Bronchial epithelial cell (primary cell): Measurements from ENCODE around the gene HDGF. TPM values are rescaled to one million over a fixed set of nuclear protein-coding genes. Genes with fewer than 3 reads are reported as not detected.

Experiments
- DNase-seq: peaks from one replicate; pipeline ENCODE4 v3.0.0-alpha.2; 2010; ENCODE audit warnings: low read depth
- FAIRE-seq: peaks from 2 replicates; lab custom pipeline; 2011; peaks lifted over from hg19 to GRCh38; lab: Jason Lieb, UNC
- H3K27me3 ChIP-seq: 2 replicates; pipeline ENCODE4 v1.5.1; 2011; ENCODE audit warnings: low read length; ENCODE audit not compliant: control insufficient read depth, insufficient read depth
- H3K36me3 ChIP-seq: 2 replicates; pipeline ENCODE4 v1.5.1; 2011; ENCODE audit warnings: low read length; ENCODE audit not compliant: control insufficient read depth, insufficient read depth
- H3K4me3 ChIP-seq: 2 replicates; pipeline ENCODE4 v1.5.1; 2011; ENCODE audit warnings: mild to moderate bottlenecking, low read depth, low read length, control low read depth
- total RNA-seq: library from RNA; depleted of rRNA; stranded (reverse); fragments of >200 nt; gene quantifications from 2 replicates; pipeline ENCODE4 v1.2.1, GENCODE V29; 2014
- TF ChIP-seq, protein P1 (sequence below): IDR thresholded peaks from 2 replicates; pipeline ENCODE4 v1.5.1; 2011; ENCODE audit warnings: mild to moderate bottlenecking, moderate library complexity, low read length, control low read depth, inconsistent platforms; ENCODE audit not compliant: insufficient read depth, severe bottlenecking

HDGF gene
- 163 and 225 TPM in 2 replicates for total RNA-seq

DNA sequence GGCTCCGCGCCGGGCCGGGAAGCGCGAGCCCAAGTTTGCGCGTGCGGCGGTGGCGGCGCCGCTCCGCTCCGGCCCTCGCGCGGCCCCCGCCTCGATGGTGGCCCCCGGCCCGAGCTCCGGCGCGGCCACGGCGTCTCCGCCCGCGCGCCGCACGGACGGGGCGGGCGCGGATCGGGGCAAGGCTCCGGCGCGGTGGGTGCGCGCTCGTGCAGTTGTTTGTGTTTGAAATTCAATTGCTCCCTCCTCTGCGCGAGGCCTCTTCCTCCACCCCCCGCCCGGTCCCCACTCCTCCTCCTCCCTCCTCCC lies at the start of gene HDGF:
HDGF (minus strand) TSS at position 225 of the 306 bp plus-strand sequence. CDS start 246 bp downstream, outside the sequence.
- H3K27me3 ChIP-seq: no peaks in the 10 kb centered on the region
- TF ChIP-seq, protein P1, sequence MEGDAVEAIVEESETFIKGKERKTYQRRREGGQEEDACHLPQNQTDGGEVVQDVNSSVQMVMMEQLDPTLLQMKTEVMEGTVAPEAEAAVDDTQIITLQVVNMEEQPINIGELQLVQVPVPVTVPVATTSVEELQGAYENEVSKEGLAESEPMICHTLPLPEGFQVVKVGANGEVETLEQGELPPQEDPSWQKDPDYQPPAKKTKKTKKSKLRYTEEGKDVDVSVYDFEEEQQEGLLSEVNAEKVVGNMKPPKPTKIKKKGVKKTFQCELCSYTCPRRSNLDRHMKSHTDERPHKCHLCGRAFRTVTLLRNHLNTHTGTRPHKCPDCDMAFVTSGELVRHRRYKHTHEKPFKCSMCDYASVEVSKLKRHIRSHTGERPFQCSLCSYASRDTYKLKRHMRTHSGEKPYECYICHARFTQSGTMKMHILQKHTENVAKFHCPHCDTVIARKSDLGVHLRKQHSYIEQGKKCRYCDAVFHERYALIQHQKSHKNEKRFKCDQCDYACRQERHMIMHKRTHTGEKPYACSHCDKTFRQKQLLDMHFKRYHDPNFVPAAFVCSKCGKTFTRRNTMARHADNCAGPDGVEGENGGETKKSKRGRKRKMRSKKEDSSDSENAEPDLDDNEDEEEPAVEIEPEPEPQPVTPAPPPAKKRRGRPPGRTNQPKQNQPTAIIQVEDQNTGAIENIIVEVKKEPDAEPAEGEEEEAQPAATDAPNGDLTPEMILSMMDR: no peak
- no peaks in the 10 kb centered on the region for H3K36me3 ChIP-seq

GRCh38 chr1:156797212-156797871 lies 45.9 kb upstream of the HDGF start:
- H3K4me3 ChIP-seq: no peak overlapping the region
- TF ChIP-seq, protein P1: peak; percentile 73
- H3K27me3 ChIP-seq: no peaks in the 10 kb centered on the region
- FAIRE-seq (no peak), DNase-seq (peak; percentile 69)
- peaks cover 23% of the 10 kb centered on the region for H3K36me3 ChIP-seq

More for the DNA sequence above, at the start of gene HDGF:
- H3K4me3 ChIP-seq: peak within 1 kb of the TSS; percentile 71
- no peak for FAIRE-seq
- DNase-seq: no peak

DNA sequence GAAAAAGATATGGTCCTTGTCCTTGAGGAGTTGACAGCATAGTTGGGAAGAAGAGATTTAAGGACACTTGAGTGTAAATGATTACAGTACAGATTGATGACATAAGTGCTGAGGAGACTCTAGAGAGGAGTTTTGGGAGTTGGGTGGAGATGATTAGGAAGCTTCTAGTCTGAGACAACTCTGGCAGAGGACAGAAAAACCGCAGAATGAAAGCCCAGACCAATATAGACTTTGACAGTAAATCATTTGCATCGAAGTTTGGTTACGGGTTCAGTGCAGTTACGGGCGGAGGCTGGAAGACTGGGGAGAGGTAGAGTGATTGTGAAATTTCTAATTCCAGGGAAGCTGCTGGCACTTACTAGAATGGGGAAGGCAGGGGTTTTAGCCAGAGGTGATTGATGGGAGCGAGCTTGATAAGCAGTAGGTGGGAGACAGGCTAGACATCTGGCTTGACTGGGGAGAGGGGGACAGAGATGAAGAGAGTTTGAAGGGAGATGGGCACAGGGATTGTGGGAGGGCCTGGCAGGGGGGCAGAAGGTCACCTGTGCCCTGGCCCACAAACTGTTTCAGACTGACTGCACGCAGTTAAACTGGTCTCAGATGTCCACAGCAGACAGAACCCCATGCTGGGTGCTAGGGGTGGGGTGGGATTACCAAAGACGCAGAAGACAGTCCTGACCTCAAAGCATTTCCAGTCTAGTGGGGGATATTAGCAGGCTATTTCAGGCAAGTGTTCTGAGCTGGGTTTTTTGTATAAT lies 45.0 kb upstream of the HDGF start:
- Histone ChIP-seq H3K27me3 (no peaks in the 10 kb centered on the region), H3K36me3 (peaks cover 24% of the 10 kb centered on the region), H3K4me3 (no peak overlapping the region)
- DNase-seq: no peak
- TF ChIP-seq, protein P1: no peak
- no peak for FAIRE-seq

DNA sequence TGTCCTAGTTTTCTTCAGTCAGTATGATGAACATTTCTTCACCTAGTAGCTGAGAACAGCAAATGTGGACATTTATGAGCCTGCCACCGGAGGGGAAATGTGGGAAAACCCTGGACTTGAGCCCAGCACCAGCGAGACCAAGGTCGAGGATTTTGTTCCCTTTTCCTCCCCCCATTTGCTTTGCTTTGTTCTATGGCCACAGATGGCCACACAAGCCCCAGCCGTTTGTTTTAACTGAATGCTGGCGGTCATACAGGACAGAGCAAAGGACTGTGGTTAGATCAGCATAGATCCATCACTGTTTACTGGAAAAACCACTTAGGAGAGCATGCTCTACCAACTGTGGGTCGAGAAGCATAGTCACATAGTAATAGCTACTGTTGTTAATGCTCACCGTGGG lies 44.3 kb upstream of the HDGF start:
- Histone ChIP-seq H3K27me3 (no peaks in the 10 kb centered on the region), H3K36me3 (peaks cover 28% of the 10 kb centered on the region), H3K4me3 (no peak overlapping the region)
- FAIRE-seq: no peak
- TF ChIP-seq, protein P1: no peak
- DNase-seq: no peak

DNA sequence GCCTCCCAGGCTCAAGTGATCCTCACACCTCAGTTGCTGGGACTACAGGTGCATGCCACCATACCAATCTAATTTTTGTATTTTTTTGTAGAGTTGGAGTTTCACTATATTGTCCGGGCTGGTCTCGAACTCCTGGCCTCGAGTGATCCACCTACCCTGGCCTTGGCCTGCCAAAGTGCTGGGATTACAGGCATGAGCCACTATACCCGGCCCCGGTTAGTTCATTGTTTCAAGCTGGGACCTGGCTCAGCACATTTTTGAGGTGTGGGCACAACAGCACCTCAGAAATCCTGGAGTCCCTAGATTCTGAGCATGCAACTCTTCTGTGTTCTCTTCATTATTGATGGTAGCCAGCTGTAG lies 43.9 kb upstream of the HDGF start:
- Histone ChIP-seq H3K36me3 (peaks cover 27% of the 10 kb centered on the region), H3K27me3 (no peaks in the 10 kb centered on the region), H3K4me3 (no peak overlapping the region)
- TF ChIP-seq, protein P1: no peak
- DNase-seq (no peak), FAIRE-seq (no peak)
